Activated CD4-positive, alpha-beta T cell treated with anti-CD3 and anti-CD28 coated beads, Interleukin-2, amount 50 U/mL, for 1 hour (primary cell): ENCODE measurements around the gene ABLIM1.

Experiments
- DNase-seq: peaks from one replicate; pipeline ENCODE4 v3.0.0-alpha.2; 2020

ABLIM1 gene

GRCh38 chr10:114513381-114513792, 144.7 kb downstream of the ABLIM1 start:
- no peak for DNase-seq

- DNase-seq, result no peak
These were observed 146.2 kb downstream of the ABLIM1 start for GRCh38 chr10:114511881-114512280.

GRCh38 chr10:114508376-114508775, 149.7 kb downstream of the ABLIM1 start:
- no peak for DNase-seq

- no peak for DNase-seq
These were observed 150.6 kb downstream of the ABLIM1 start for GRCh38 chr10:114507449-114507848.

GRCh38 chr10:114506871-114507385, 151.1 kb downstream of the ABLIM1 start:
- DNase-seq, result no peak

- no peak for DNase-seq
These were observed 153.1 kb downstream of the ABLIM1 start for GRCh38 chr10:114504769-114505579.

- no peak for DNase-seq
These were observed 156.0 kb downstream of the ABLIM1 start for GRCh38 chr10:114502074-114502473.

- DNase-seq, result no peak
These were observed 156.4 kb downstream of the ABLIM1 start for GRCh38 chr10:114501650-114502049.

GRCh38 chr10:114500643-114501042, 157.4 kb downstream of the ABLIM1 start:
- no peak for DNase-seq

- DNase-seq, result peak; percentile 42
These were observed 158.4 kb downstream of the ABLIM1 start for GRCh38 chr10:114499630-114500190.

- no peak for DNase-seq
These were observed 159.0 kb downstream of the ABLIM1 start for GRCh38 chr10:114499116-114499515.

GRCh38 chr10:114498413-114499111, 159.5 kb downstream of the ABLIM1 start:
- DNase-seq, result no peak

- no peak for DNase-seq
These were observed 162.8 kb downstream of the ABLIM1 start for GRCh38 chr10:114495303-114495702.

GRCh38 chr10:114492351-114493037, 165.6 kb downstream of the ABLIM1 start:
- no peak for DNase-seq

GRCh38 chr10:114491933-114492332, 166.1 kb downstream of the ABLIM1 start:
- no peak for DNase-seq

- no peak for DNase-seq
These were observed 166.7 kb downstream of the ABLIM1 start for GRCh38 chr10:114491419-114491818.

GRCh38 chr10:114489521-114490310, 168.4 kb downstream of the ABLIM1 start:
- DNase-seq, result no peak

GRCh38 chr10:114487815-114488536, 170.1 kb downstream of the ABLIM1 start:
- no peak for DNase-seq

GRCh38 chr10:114486938-114487814, 170.9 kb downstream of the ABLIM1 start:
- DNase-seq, result no peak

- no peak for DNase-seq
These were observed 172.2 kb downstream of the ABLIM1 start for GRCh38 chr10:114485696-114486400.
